Ovary (tissue), 3 donors: ENCODE results near the gene RAB6A.

Experiments used
- CTCF ChIP-seq, 3 donors: fragments of 450-650 bp in 2 of 3; fragments of 200-600 bp in 1 of 3; IDR thresholded peaks; one replicate each; pipeline versions ENCODE4 v1.5.1 to v1.8.0; 2016 to 2022; ENCODE audit warnings: antibody characterized with exemption in 3 of 3, mild to moderate bottlenecking in 1 of 3
- EP300 ChIP-seq: sonication (generic); formaldehyde crosslinking; IDR thresholded peaks from one replicate; pipeline ENCODE4 v1.6.1; 2017; ENCODE audit warnings: antibody characterized with exemption
- POLR2A ChIP-seq: fragments of 450-650 bp; IDR thresholded peaks from one replicate; pipeline ENCODE4 v1.6.1; 2017; ENCODE audit warnings: antibody characterized with exemption, mild to moderate bottlenecking, moderate library complexity
- donor health status: DM: no; HTN: no; CAD: no.

DNA sequence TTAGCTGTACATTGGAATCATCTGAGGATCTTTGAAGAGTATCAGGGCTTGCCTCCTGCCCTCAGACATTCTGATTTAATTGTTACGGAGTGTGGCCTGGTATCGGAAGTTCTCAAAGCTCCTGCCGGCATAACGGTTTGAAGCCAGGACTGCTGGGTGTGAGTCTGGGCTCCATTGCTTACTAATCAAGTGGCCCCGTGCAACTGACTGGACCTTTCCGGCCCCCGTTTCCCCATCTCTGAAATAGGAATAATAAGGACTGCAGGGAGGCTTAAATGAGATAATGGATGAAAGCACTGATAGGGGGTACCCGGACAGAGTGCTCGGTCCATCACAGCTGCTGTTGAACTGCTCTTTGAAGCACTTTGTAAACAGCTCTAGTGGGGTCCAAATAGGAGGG lies 112.8 kb downstream of the RAB6A start:
- TF ChIP-seq CTCF (IDR thresholded peaks at IDR 0.05): no peak
- no peak for TF ChIP-seq POLR2A
- TF ChIP-seq EP300: no peak
